ENCODE results near the gene MYH7.

DNA sequence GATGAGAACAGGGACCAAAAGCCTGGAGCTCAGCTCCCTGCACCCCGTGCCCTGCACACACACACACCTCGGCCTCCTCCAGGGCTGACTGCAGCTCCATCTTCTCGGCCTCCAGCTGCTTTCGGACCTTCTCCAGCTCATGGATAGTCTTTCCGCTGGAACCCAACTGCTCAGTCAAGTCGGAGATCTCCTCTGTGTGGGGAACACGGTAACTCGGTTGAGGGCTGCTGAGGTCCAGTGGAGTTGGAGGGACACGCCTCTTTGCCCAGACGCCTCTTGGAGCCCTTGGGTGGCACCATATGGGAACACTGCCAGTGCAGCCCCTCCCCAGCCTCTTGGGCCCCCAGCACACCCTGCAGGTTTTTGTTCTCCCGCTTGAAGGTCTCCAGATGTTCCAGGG is 18.7 kb downstream of the MYH7 start:
- TF ChIP-seq, protein P1, sequence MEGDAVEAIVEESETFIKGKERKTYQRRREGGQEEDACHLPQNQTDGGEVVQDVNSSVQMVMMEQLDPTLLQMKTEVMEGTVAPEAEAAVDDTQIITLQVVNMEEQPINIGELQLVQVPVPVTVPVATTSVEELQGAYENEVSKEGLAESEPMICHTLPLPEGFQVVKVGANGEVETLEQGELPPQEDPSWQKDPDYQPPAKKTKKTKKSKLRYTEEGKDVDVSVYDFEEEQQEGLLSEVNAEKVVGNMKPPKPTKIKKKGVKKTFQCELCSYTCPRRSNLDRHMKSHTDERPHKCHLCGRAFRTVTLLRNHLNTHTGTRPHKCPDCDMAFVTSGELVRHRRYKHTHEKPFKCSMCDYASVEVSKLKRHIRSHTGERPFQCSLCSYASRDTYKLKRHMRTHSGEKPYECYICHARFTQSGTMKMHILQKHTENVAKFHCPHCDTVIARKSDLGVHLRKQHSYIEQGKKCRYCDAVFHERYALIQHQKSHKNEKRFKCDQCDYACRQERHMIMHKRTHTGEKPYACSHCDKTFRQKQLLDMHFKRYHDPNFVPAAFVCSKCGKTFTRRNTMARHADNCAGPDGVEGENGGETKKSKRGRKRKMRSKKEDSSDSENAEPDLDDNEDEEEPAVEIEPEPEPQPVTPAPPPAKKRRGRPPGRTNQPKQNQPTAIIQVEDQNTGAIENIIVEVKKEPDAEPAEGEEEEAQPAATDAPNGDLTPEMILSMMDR (conservative IDR thresholded peaks at IDR 0.05; ENCODE audit: low read depth, low read length): no peak
- no peak for TF ChIP-seq EZH2 (IDR thresholded peaks at IDR 0.05; ENCODE audit: borderline replicate concordance, low read depth, low read length, poor library complexity, severe bottlenecking)
